ENCODE data around the gene PES1.
"Not testable (repeated sequence)": the region's sequence is repeated elsewhere in the genome, so short reads cannot be mapped to it uniquely, and the experiment has no call there.

DNA sequence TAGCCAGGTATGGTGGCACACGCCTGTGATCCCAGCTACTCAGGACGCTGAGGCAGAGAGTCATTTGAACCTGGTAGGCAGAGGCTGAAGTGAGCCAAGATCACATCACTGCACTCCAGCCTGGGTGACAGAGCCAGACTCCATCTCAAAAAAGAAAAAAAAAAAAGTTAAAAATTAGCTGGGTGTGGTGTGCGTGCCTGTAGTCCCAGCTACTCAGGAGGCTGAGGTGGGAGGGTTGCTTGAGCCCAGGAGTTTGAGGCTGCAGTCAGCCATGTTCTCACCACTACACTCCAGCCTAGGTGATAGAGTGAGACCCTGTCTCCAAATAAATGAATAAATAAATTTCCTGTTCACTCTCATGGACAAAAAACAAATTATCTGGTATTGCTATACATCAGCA, 50.2 kb downstream of the PES1 start:
- TF ChIP-seq CTCF, POLR2A, POLR2AphosphoS5, EP300 (IDR thresholded peaks at IDR 0.05): not testable (repeated sequence)
